H1 (cell line): ENCODE data around the gene NT5DC3. TPM values are rescaled to one million over a fixed set of nuclear protein-coding genes. Genes with fewer than 3 reads are reported as not detected.

ENCODE experiments used
- CTCF ChIA-PET: fragments of 300-600 bp; sonication (Branson Sonifier 250); formaldehyde crosslinking; loops from one replicate; lab custom pipeline; 2021; ENCODE audit not compliant: partially characterized antibody; lab: Charles Lee
- POLR2A ChIA-PET: fragments of 300-600 bp; sonication (Branson Sonifier 250); formaldehyde crosslinking; loops from one replicate; lab custom pipeline; 2021; ENCODE audit warnings: inconsistent platforms; ENCODE audit not compliant: partially characterized antibody; lab: Charles Lee
- DNase-seq, 2 experiments: peaks; one replicate each; pipeline versions ENCODE4 v3.0.0 to v3.0.0-alpha.2; 2010 to 2022; ENCODE audit warnings: low spot score in 2 of 2, low read depth in 1 of 2, mixed read lengths in 1 of 2
- FAIRE-seq: peaks from 2 replicates; lab custom pipeline; 2011; peaks lifted over from hg19 to GRCh38; lab: Jason Lieb, UNC
- H2AFZ ChIP-seq: 2 replicates; pipeline ENCODE4 v1.8.1; 2012; ENCODE audit warnings: low read length, inconsistent platforms
- H2AK5ac ChIP-seq: 2 replicates; pipeline ENCODE4 v1.6.1; 2013; ENCODE audit warnings: low read depth, low read length
- H2BK120ac ChIP-seq: replicated peaks from 2 replicates; pipeline ENCODE3; 2013; ENCODE audit warnings: low read depth, low read length, inconsistent platforms
- H2BK12ac ChIP-seq: 2 replicates; pipeline ENCODE4 v1.6.1; 2013; ENCODE audit warnings: low read depth, low read length
- H2BK15ac ChIP-seq: 2 replicates; pipeline ENCODE4 v1.6.1; 2013; ENCODE audit warnings: low read length
- H2BK20ac ChIP-seq: 2 replicates; pipeline ENCODE4 v1.6.1; 2013; ENCODE audit warnings: low read length
- H2BK5ac ChIP-seq: 2 replicates; pipeline ENCODE4 v1.6.1; 2013; ENCODE audit warnings: low read depth, low read length
- H3K14ac ChIP-seq: 2 replicates; pipeline ENCODE4 v1.6.1; 2013; ENCODE audit warnings: inconsistent platforms; ENCODE audit not compliant: insufficient read length
- H3K18ac ChIP-seq: 2 replicates; pipeline ENCODE4 v1.6.1; 2013; ENCODE audit warnings: low read length; ENCODE audit errors: extremely low read depth
- H3K23ac ChIP-seq: 2 replicates; pipeline ENCODE4 v1.6.1; 2013; ENCODE audit warnings: inconsistent platforms; ENCODE audit not compliant: insufficient read length
- H3K23me2 ChIP-seq: 2 replicates; pipeline ENCODE4 v1.6.1; 2013; ENCODE audit warnings: low read depth, low read length
- H3K27ac ChIP-seq: 2 replicates; pipeline ENCODE4 v1.6.1; 2011; ENCODE audit warnings: low read depth, low read length, inconsistent platforms
- H3K27me3 ChIP-seq, 4 experiments: replicated peaks in 1 of 4; 1 replicate in 1 of 4; 2 replicates in 3 of 4; pipeline versions ENCODE4 v1.6.1 to v1.8.1; 2011 to 2013; ENCODE audit warnings: low read length in 3 of 4, mild to moderate bottlenecking in 3 of 4, inconsistent platforms in 2 of 4, mixed read lengths in 2 of 4, moderate library complexity in 1 of 4; ENCODE audit not compliant: control insufficient read depth in 3 of 4, insufficient read depth in 3 of 4; ENCODE audit errors: extremely low read depth in 1 of 4
- H3K36me3 ChIP-seq, 4 experiments: 2 replicates each; pipeline versions ENCODE4 v1.6.1 to v1.8.1; 2011 to 2013; ENCODE audit warnings: mild to moderate bottlenecking in 4 of 4, low read length in 3 of 4, moderate library complexity in 2 of 4, control low read depth in 1 of 4, inconsistent platforms in 1 of 4; ENCODE audit not compliant: insufficient read depth in 4 of 4, control insufficient read depth in 2 of 4
- H3K4ac ChIP-seq: replicated peaks from 2 replicates; pipeline ENCODE3; 2013; ENCODE audit warnings: low read length, low read depth, mixed read lengths, inconsistent platforms; ENCODE audit not compliant: insufficient read length
- H3K4me1 ChIP-seq, 4 experiments: replicated peaks in 1 of 4; 1 replicate in 1 of 4; 2 replicates in 3 of 4; pipeline versions ENCODE4 v1.6.1 to v1.8.1; 2011 to 2013; ENCODE audit warnings: low read length in 3 of 4, inconsistent platforms in 2 of 4, mixed read lengths in 1 of 4; ENCODE audit not compliant: insufficient read depth in 4 of 4, control insufficient read depth in 3 of 4
- H3K4me2 ChIP-seq, 2 experiments: 2 replicates each; pipeline versions ENCODE4 v1.6.1 to v1.8.1; 2011 to 2013; ENCODE audit warnings: low read depth in 2 of 2, low read length in 2 of 2, control low read depth in 1 of 2, inconsistent platforms in 1 of 2, mild to moderate bottlenecking in 1 of 2; ENCODE audit not compliant: insufficient read depth in 1 of 2
- H3K4me3 ChIP-seq, 4 experiments: fragments of 200-600, 300-600 bp in 1 of 4; sonication (generic), shearing (Covaris generic), sonication (Bioruptor Twin) in 1 of 4; 2 replicates each; pipeline versions ENCODE4 v1.5.1 to v1.8.1; 2011 to 2016; ENCODE audit warnings: low read length in 4 of 4, low read depth in 3 of 4, control low read depth in 2 of 4, inconsistent platforms in 2 of 4, mild to moderate bottlenecking in 2 of 4, mixed read lengths in 1 of 4, moderate library complexity in 1 of 4; ENCODE audit not compliant: insufficient read depth in 2 of 4; ENCODE audit errors: extremely low read depth in 1 of 4
- H3K56ac ChIP-seq: replicated peaks from 2 replicates; pipeline ENCODE3; 2013; ENCODE audit warnings: low read depth, mild to moderate bottlenecking, mixed read lengths, low read length, inconsistent platforms; ENCODE audit not compliant: insufficient read length
- H3K79me1 ChIP-seq: 2 replicates; pipeline ENCODE4 v1.6.1; 2013; ENCODE audit warnings: low read depth, low read length, control low read depth
- H3K79me2 ChIP-seq, 2 experiments: 2 replicates each; pipeline versions ENCODE4 v1.6.1 to v1.8.1; 2012 to 2013; ENCODE audit warnings: low read length in 2 of 2, mild to moderate bottlenecking in 2 of 2, inconsistent platforms in 1 of 2; ENCODE audit not compliant: insufficient read depth in 2 of 2, control insufficient read depth in 1 of 2
- H3K9ac ChIP-seq, 4 experiments: replicated peaks in 1 of 4; 1 replicate in 1 of 4; 2 replicates in 3 of 4; pipeline versions ENCODE4 v1.6.1 to v1.8.1; 2011 to 2013; ENCODE audit warnings: low read depth in 3 of 4, low read length in 3 of 4, control low read depth in 2 of 4, mild to moderate bottlenecking in 2 of 4, moderate library complexity in 2 of 4, inconsistent platforms in 1 of 4; ENCODE audit errors: extremely low read depth in 1 of 4
- H3K9me3 ChIP-seq, 2 experiments: 2 replicates each; pipeline versions ENCODE4 v1.6.1 to v1.8.1; 2012 to 2013; ENCODE audit warnings: mild to moderate bottlenecking in 2 of 2, moderate library complexity in 2 of 2, control low read depth in 1 of 2, inconsistent platforms in 1 of 2, low read depth in 1 of 2, low read length in 1 of 2, mixed read lengths in 1 of 2; ENCODE audit not compliant: insufficient read depth in 2 of 2
- H4K20me1 ChIP-seq, 2 experiments: replicated peaks in 1 of 2; 2 replicates each; pipeline versions ENCODE3 to v1.8.1; 2011 to 2013; ENCODE audit warnings: inconsistent platforms in 2 of 2, low read length in 2 of 2, mild to moderate bottlenecking in 1 of 2; ENCODE audit not compliant: insufficient read depth in 2 of 2, control insufficient read depth in 1 of 2
- H4K5ac ChIP-seq: 2 replicates; pipeline ENCODE4 v1.6.1; 2013; ENCODE audit warnings: low read length, low read depth, mixed read lengths, inconsistent platforms; ENCODE audit not compliant: insufficient read length
- H4K8ac ChIP-seq: 2 replicates; pipeline ENCODE4 v1.8.0; 2013; ENCODE audit warnings: mild to moderate bottlenecking, moderate library complexity, low read length, inconsistent platforms; ENCODE audit not compliant: insufficient read depth; ENCODE audit errors: extremely low read depth
- H4K91ac ChIP-seq: replicated peaks from 2 replicates; pipeline ENCODE3; 2013; ENCODE audit warnings: low read length, mixed read lengths, inconsistent platforms; ENCODE audit not compliant: insufficient read length
- BACH1 ChIP-seq: IDR thresholded peaks from 2 replicates; pipeline ENCODE4 v1.6.1; 2012; ENCODE audit warnings: low read length, improper control_type of control experiment
- BRCA1 ChIP-seq: IDR thresholded peaks from 2 replicates; pipeline ENCODE4 v1.6.1; 2012; ENCODE audit warnings: low read depth, low read length, improper control_type of control experiment
- GTF2F1 ChIP-seq: IDR thresholded peaks from 2 replicates; pipeline ENCODE4 v1.6.1; 2012; ENCODE audit warnings: low read depth, low read length, improper control_type of control experiment, borderline replicate concordance
- HDAC2 ChIP-seq, 2 experiments: fragments of 300-600 bp in 1 of 2; sonication (generic) in 1 of 2; IDR thresholded peaks; 2 replicates each; pipeline ENCODE4 v1.6.1; 2011 to 2012; ENCODE audit warnings: low read depth in 2 of 2, low read length in 2 of 2, mild to moderate bottlenecking in 2 of 2, moderate library complexity in 2 of 2, borderline replicate concordance in 1 of 2, inconsistent platforms in 1 of 2
- NANOG ChIP-seq: IDR thresholded peaks from 2 replicates; pipeline ENCODE4 v1.6.1; 2011; ENCODE audit warnings: low read length, low read depth, mild to moderate bottlenecking, inconsistent platforms; ENCODE audit not compliant: insufficient read depth, poor library complexity, severe bottlenecking
- POLR2A ChIP-seq, 2 experiments: IDR thresholded peaks; 1 replicate in 1 of 2; 2 replicates in 1 of 2; pipeline ENCODE4 v1.6.1; 2011; ENCODE audit warnings: low read depth in 2 of 2, low read length in 2 of 2, mild to moderate bottlenecking in 2 of 2; ENCODE audit errors: control extremely low read depth in 1 of 2
- POU5F1 ChIP-seq: IDR thresholded peaks from 2 replicates; pipeline ENCODE4 v1.6.1; 2011; ENCODE audit warnings: low read depth, mild to moderate bottlenecking, low read length, moderate library complexity
- SP4 ChIP-seq: IDR thresholded peaks from 2 replicates; pipeline ENCODE4 v1.6.1; 2012; ENCODE audit warnings: low read length, inconsistent platforms
- TCF12 ChIP-seq: IDR thresholded peaks from 2 replicates; pipeline ENCODE4 v1.6.1; 2011; ENCODE audit warnings: low read depth, mild to moderate bottlenecking, low read length
- TEAD4 ChIP-seq: IDR thresholded peaks from 2 replicates; pipeline ENCODE4 v1.6.1; 2012; ENCODE audit warnings: low read depth, low read length, inconsistent platforms, mixed read lengths
- WGBS, 2 experiments: shearing (Covaris generic) in 1 of 2; methylation state at CpG; one replicate each; pipeline versions ENCODE4 v1.1.6 to v1.1.7; 2013 to 2015; ENCODE audit warnings: low lambda C conversion rate in 2 of 2, mixed read lengths in 2 of 2, inconsistent platforms in 1 of 2, low coverage in 1 of 2, missing lambda C conversion rate in 1 of 2; ENCODE audit not compliant: insufficient replicate concordance in 2 of 2, insufficient coverage in 1 of 2, insufficient read length in 1 of 2; ENCODE audit errors: extremely low coverage in 1 of 2, missing lambda C conversion rate in 1 of 2; 5-methylcytosine and 5-hydroxymethylcytosine counted together
- polyA plus RNA-seq, 7 experiments: library from polyadenylated mRNA; depleted of rRNA in 3 of 7; stranded (reverse) in 5 of 7; unstranded in 2 of 7; fragments of >200 nt in 5 of 7; fragments of 200-250 nt in 2 of 7; gene quantifications; 1 replicate in 5 of 7; 2 replicates in 1 of 7; 4 replicates in 1 of 7; pipeline versions ENCODE4 v1.2.1 to v1.2.3, GENCODE V29; 2011 to 2013; ENCODE audit warnings: missing spikeins in 2 of 7, mixed read lengths in 2 of 7
- total RNA-seq: library from RNA; stranded (reverse); fragmentation: NEBNext Ultra II Directional; extraction: Animal tissue kit (Norgen Biotek cat#: 25700); gene quantifications from 2 replicates; pipeline ENCODE4 v1.2.1, GENCODE V29; 2021

Gene NT5DC3
- total and polyA plus RNA-seq, 2 of the 8 experiments (the other 6 are each of a cell fraction or from before 2014, with no cell fraction given) = 5.4 to 14.8 TPM

DNA sequence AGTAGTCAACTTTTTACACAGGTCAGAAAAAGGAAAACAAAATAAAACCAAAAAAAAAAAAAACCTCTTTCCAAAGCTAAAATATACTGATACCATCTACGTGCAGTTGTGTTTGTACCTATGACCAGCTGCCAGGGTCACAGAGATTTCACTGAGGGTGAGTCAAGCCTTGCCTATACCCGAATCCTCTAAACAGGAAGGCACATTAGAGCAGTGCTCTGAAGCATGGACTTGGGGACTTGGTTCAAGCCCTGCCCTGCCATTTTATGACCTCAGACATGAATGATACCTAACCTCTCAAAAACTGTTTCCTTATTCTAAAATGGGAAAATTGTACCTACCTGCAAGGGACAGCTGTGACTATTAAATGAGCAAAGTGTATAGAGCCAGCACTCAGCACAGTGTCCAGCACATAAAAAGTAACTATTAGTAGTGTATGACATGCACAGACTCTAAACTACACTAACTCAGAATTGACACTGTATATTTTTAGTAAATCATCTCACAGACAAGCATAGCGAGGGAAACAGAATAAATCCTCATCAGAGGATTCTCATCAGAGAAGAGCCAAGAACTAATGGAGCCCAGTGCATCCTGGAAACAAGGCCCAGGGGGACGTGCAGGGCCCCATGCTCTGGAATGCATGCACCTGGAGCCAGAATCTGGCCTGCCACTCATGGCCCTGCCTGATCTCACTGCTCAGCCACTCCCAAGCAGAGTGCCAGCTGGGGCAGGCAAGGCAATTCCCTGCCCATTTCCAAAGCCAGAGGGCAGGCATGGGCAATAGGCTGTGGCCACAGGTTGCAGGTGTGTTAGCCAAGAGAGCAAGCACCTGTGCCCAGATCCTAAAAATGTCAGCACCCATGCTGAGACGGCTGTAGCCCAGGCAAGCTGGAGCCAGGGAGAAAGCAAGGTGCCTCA, 57.0 kb downstream of the NT5DC3 start:
- no peak overlapping the region for H2BK120ac ChIP-seq
- no peak for FAIRE-seq
- H3K36me3 ChIP-seq = peaks cover 2 to 18% (median 12%) of the 10 kb centered on the region in 4 experiments; a peak in 6 of 8 replicates
- H3K27ac ChIP-seq = no peak overlapping the region
- H4K8ac ChIP-seq = no peak overlapping the region
- POLR2A ChIA-PET = no interaction called here
- no peak for DNase-seq
- H3K79me1 ChIP-seq = no peaks in the 10 kb centered on the region
- H2BK15ac ChIP-seq = no peak overlapping the region
- H3K9ac ChIP-seq = no peak overlapping the region
- H2BK5ac ChIP-seq = no peak overlapping the region
- no peak overlapping the region for H3K4me3 ChIP-seq
- H4K91ac ChIP-seq = no peak overlapping the region
- no peak overlapping the region for H3K4ac ChIP-seq
- no peak for TF ChIP-seq POLR2A (IDR thresholded peaks at IDR 0.05; ENCODE audit: control extremely low read depth in 1 of 2, low read depth in 2 of 2, low read length in 2 of 2)
- no peak for TF ChIP-seq BACH1
- TF ChIP-seq BRCA1 = no peak
- no peak for TF ChIP-seq SP4
- no peak for TF ChIP-seq POU5F1
- TF ChIP-seq NANOG = no peak
- TF ChIP-seq GTF2F1 = no peak
- TF ChIP-seq HDAC2 (IDR thresholded peaks at IDR 0.05; ENCODE audit: borderline replicate concordance in 1 of 2, low read depth in 2 of 2, low read length in 2 of 2) = no peak
- TF ChIP-seq TEAD4 = no peak
- no peak for TF ChIP-seq TCF12
- H4K20me1 ChIP-seq = peaks cover 0 to 4% of the 10 kb centered on the region in 2 experiments
- H3K56ac ChIP-seq = no peak overlapping the region
- no peak overlapping the region for H2BK12ac ChIP-seq
- H3K23me2 ChIP-seq = no peaks in the 10 kb centered on the region
- no peak overlapping the region for H3K14ac ChIP-seq
- no peak overlapping the region for H2BK20ac ChIP-seq
- H3K18ac ChIP-seq = no peak overlapping the region
- H2AFZ ChIP-seq = no peak overlapping the region
- no peak overlapping the region for H2AK5ac ChIP-seq
- 0 out of 7 replicates have a peak, but pooled peaks cover 0 to 1% (median 0%) of the 10 kb centered on the region in 4 experiments for H3K4me1 ChIP-seq
- no peaks in the 10 kb centered on the region for H3K27me3 ChIP-seq
- no peaks in the 10 kb centered on the region for H3K9me3 ChIP-seq
- CTCF ChIA-PET = interaction anchor here (0.6 to 0.7 kb wide), 2 partner anchors 10 to 29 kb away, joined by 3 to 4 read pairs; no protein-coding TSS in a partner anchor
- H3K23ac ChIP-seq = no peak overlapping the region
- H3K79me2 ChIP-seq = no peaks in the 10 kb centered on the region
- WGBS, 2 experiments = 84% methylated on average over 5 of the region's 5 CpGs; no CpG with 5 or more reads in 1 of the 2 experiments
- H3K4me2 ChIP-seq = no peak overlapping the region
- H4K5ac ChIP-seq = no peak overlapping the region
